Heart right ventricle (tissue), 16 donors: ENCODE measurements around the gene CYP46A1. TPM values are rescaled to one million over a fixed set of nuclear protein-coding genes. Genes with fewer than 3 reads are reported as not detected.

Experiments used
- ATAC-seq, 8 donors: fragments of 200-7000 bp; cut with Tn5 transposase; one replicate each; pipeline ENCODE4 v1.9.1; 2020; ENCODE audit warnings: mild to moderate bottlenecking in 8 of 8, moderate library complexity in 8 of 8, moderate number of reproducible peaks in 1 of 8
- DNase-seq, 2 donors: peaks; one replicate each; pipeline ENCODE4 v3.0.0-alpha.2; 2020
- H3K27ac ChIP-seq, 10 donors: fragments of 200-600 bp; sonication (generic) in 2 of 10; one replicate each; pipeline versions ENCODE4 v1.5.0 to v1.8.0; 2020 to 2022; ENCODE audit warnings: mild to moderate bottlenecking in 3 of 10
- H3K27me3 ChIP-seq, 7 donors: fragments of 200-600 bp; one replicate each; pipeline ENCODE4 v1.8.0; 2021 to 2022; ENCODE audit warnings: mild to moderate bottlenecking in 2 of 7
- H3K36me3 ChIP-seq, 9 donors: fragments of 200-600 bp; sonication (generic) in 1 of 9; one replicate each; pipeline versions ENCODE4 v1.5.0 to v1.8.0; 2020 to 2022; ENCODE audit warnings: mild to moderate bottlenecking in 2 of 9
- H3K4me1 ChIP-seq, 9 donors: fragments of 200-600 bp; sonication (generic) in 1 of 9; one replicate each; pipeline versions ENCODE4 v1.5.0 to v1.8.0; 2020 to 2022; ENCODE audit warnings: mild to moderate bottlenecking in 4 of 9
- H3K4me3 ChIP-seq, 10 donors: fragments of 200-600 bp; sonication (generic) in 2 of 10; one replicate each; pipeline versions ENCODE4 v1.5.0 to v1.8.0; 2020 to 2022; ENCODE audit warnings: mild to moderate bottlenecking in 7 of 10, moderate library complexity in 2 of 10
- H3K9me3 ChIP-seq, 11 donors: fragments of 200-600 bp in 10 of 11; sonication (generic) in 2 of 11; one replicate each; pipeline versions ENCODE4 v1.5.0 to v1.8.0; 2013 to 2022; ENCODE audit warnings: mild to moderate bottlenecking in 2 of 11, control low read depth in 1 of 11, moderate library complexity in 1 of 11
- whole genome bisulfite sequencing, 2 donors: extraction: QIAGEN DNeasy Blood & Tissue Kit; methylation state at CpG; one replicate each; pipeline ENCODE4 v1.1.7; 2013; ENCODE audit warnings: inconsistent platforms in 1 of 2; 5-methylcytosine and 5-hydroxymethylcytosine counted together
- intact Hi-C, 10 donors: fragments of 100-400 bp; cut with DNase I; formaldehyde crosslinking; loops; one replicate each; pipeline versions ENCODE4 v1.11.1 to v1.14.2; 2022
- polyA plus RNA-seq, 2 donors: library from polyadenylated mRNA; stranded (reverse); fragments of 200-250 nt; gene quantifications; one replicate each; pipeline ENCODE4 v1.2.3, GENCODE V29; 2013
- total RNA-seq, 10 donors: library from RNA; stranded (reverse); fragmentation: NEBNext Ultra II Directional in 3 of 10; extraction: Animal tissue kit (Norgen Biotek cat#: 25700) in 3 of 10; gene quantifications; one replicate each; pipeline versions ENCODE4 v1.2.1 to v1.2.4, GENCODE V29; 2021 to 2023
- TF ChIP-seq, protein P1 (sequence below), 9 donors: fragments of 200-600 bp; sonication (generic) in 2 of 9; IDR thresholded peaks; one replicate each; pipeline versions ENCODE4 v1.5.0 to v1.8.0; 2021 to 2022; ENCODE audit warnings: antibody characterized with exemption in 9 of 9, mild to moderate bottlenecking in 5 of 9, moderate library complexity in 1 of 9
- donor health status: Arrhythmogenic right ventricular cardiomyopathy.
- donor health status: ischemic (EF 13 %, LVEDD 7.1; RV severe dilation, severe dysfunction).
- donor health status: healthy with polysubstance abuse.
- donor health status: DM: no; HTN: yes; CAD: no.
- donor health status: DM: no; HTN: no; CAD: no.
- donor health status: ischemic (EF 25% LVEDD 6.9; RV normal size, moderate dysfunction).
- donor health status: ischemic (EF 25% LVEDD 5.7; RV mildly dilated, moderate dysfunction).
- donor health status: healthy.
- donor health status: DM: yes; HTN: yes; CAD: no.
- donor health status: Ischemic cardiomyopathy.
- donor health status: ischemic (EF 35%, LVEDD 5.7; RV mildly dilated, moderate dysfunction).
- donor health status: nonischemic (EF 11% LVEDD 7.7; RV severe dilation, severe dysfunction).
- donor health status: DM: yes; HTN: yes; CAD: no.
- donor health status: PGD.
- donor health status: ischemic (EF 29% LVEDD 5.4; RV normal size, mild dysfunction).
- donor health status: nonischemic (EF 23%, LVEDD 6.1; RV moderate dilation, normal function).

Gene CYP46A1
- total and polyA plus RNA-seq, 12 donors: 1.5 to 6.1 (median 3.5) TPM

DNA sequence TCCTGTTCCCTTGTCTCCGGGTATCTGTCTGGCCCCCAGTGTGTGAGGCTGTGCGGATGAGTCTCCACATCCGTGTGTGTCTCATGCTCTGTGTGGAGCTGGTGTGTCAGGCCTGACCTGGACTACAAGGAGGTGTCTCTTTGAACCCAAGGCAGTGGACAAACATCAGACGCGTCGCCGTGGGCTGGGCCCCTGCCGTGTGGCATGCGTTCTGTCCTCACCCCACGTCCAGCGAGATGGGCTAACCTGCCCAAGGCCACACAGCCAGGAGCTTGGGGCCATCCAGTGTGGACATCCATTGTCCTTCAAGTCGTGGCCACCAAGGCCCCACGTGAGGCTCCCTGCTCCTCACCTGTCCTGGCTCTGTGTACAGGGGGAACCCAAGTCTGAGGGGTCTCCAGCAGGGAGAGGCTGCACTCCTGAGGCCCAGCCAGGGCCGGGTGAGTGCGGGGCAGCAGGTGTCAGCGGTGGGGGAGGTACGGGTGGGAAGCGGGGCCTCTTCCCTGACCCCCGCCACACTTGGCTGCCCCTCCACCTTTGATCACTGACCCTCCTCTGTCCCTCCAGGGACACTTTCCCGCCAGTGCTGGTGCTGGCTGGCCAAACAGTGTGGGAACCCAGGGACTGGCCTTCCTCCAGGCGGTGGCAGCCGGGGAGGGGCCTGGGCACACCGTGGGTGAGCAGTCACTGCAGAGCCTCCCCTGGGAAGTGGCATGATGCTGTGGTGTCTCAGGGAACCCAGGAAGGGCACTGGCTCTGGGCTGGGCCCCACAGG lies 48.5 kb downstream of the CYP46A1 start:
- intact Hi-C loops: loop anchor here in 3 of 10 donors (5.0 to 10.0 kb wide), 3 partner anchors 60 to 75 kb away; partner anchors contain the start of gene EML1 (in 3 of the 3)
- DNase-seq (peak in 1 of 2 donors; percentile 9), ATAC-seq (no peak)
- TF ChIP-seq, protein P1, sequence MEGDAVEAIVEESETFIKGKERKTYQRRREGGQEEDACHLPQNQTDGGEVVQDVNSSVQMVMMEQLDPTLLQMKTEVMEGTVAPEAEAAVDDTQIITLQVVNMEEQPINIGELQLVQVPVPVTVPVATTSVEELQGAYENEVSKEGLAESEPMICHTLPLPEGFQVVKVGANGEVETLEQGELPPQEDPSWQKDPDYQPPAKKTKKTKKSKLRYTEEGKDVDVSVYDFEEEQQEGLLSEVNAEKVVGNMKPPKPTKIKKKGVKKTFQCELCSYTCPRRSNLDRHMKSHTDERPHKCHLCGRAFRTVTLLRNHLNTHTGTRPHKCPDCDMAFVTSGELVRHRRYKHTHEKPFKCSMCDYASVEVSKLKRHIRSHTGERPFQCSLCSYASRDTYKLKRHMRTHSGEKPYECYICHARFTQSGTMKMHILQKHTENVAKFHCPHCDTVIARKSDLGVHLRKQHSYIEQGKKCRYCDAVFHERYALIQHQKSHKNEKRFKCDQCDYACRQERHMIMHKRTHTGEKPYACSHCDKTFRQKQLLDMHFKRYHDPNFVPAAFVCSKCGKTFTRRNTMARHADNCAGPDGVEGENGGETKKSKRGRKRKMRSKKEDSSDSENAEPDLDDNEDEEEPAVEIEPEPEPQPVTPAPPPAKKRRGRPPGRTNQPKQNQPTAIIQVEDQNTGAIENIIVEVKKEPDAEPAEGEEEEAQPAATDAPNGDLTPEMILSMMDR (IDR thresholded peaks at IDR 0.05): no peak
- H3K36me3 ChIP-seq: no peaks in the 10 kb centered on the region
- H3K27me3 ChIP-seq: peaks cover 0 to 28% (median 0%) of the 10 kb centered on the region in 7 donors
- H3K4me3 ChIP-seq: no peak overlapping the region
- H3K27ac ChIP-seq: peak overlapping the region in 3 of 10 donors; percentile 4 to 41 (median 12)
- 80 to 85% methylated on average over 22 to 23 of the region's 23 CpGs for WGBS, 2 donors
- peaks cover 12 to 80% (median 62%) of the 10 kb centered on the region in 9 donors for H3K4me1 ChIP-seq
- H3K9me3 ChIP-seq: no peaks in the 10 kb centered on the region

DNA sequence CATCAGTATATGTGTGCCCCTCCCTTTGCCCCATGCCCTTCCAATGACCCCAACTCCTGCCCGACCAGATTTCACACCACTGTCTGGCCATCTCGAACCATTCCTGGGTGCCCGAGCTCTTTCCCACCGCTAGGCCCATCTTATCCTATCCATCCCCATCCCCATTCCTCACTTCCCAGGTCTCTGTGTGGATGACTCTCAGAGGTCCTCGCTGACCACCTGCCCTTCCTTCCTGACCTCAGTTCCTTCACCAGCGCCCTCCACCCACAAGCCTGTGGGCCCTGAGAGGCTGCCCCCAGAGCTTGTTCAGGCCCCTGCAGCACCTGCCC lies 49.1 kb downstream of the CYP46A1 start:
- peak overlapping the region in 5 of 10 donors; percentile 12 to 90 (median 40) for H3K27ac ChIP-seq
- 75 to 76% methylated on average over 6 of the region's 6 CpGs for WGBS, 2 donors
- H3K27me3 ChIP-seq: peaks cover 0 to 33% (median 0%) of the 10 kb centered on the region in 7 donors
- TF ChIP-seq, protein P1 (IDR thresholded peaks at IDR 0.05): no peak
- intact Hi-C loops: loop anchor here in 3 of 10 donors (5.0 to 10.0 kb wide), 3 partner anchors 59 to 74 kb away; partner anchors contain the start of gene EML1 (in 3 of the 3)
- no peak overlapping the region for H3K4me3 ChIP-seq
- peaks cover 12 to 86% (median 62%) of the 10 kb centered on the region in 9 donors for H3K4me1 ChIP-seq
- no peaks in the 10 kb centered on the region for H3K9me3 ChIP-seq
- H3K36me3 ChIP-seq: no peaks in the 10 kb centered on the region
- ATAC-seq (no peak), DNase-seq (no peak)

DNA sequence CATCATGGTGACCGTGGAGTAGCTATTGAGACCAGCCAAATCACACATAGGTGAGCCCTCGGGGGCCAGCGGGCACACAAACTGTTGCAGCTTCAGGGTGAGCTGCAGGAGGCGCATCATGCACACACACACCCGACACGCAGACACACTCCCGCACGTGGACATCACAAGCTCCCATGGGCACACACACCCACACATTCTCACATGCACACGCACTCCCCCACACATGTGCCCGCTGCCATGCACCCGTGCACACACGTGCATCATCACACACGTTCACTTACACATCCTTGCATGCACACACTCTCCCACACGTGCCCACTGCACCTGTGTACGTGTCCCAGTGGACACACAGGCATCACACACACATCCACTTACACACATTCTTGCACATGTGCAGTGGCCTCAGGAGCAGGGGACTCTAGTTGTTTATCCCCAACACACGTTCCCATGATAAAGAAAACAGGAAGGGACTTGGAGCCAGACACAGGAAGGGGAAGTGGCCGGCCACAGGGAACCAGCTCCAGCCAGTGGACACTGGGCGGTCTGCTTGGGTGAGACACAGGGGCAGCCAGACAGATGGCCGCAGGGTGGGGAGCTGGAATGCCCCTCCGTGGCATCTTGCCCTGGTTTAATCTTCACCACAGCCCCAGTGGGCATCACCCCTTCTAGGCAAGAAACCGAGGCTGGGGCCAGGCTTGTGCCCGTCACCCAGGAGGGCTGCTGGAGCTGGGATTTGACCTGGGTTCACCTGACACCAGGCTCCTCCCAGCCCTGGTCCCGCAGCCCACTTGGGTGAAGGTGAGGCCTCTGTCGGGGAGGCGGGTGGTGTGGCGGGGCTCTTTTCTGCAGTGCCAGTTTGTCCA lies 49.7 kb downstream of the CYP46A1 start:
- Histone ChIP-seq H3K27ac (peak overlapping the region in 9 of 10 donors; percentile 18 to 93 (median 74)), H3K36me3 (no peaks in the 10 kb centered on the region), H3K9me3 (no peaks in the 10 kb centered on the region), H3K27me3 (peaks cover 0 to 35% (median 0%) of the 10 kb centered on the region in 7 donors), H3K4me1 (peaks cover 15 to 92% (median 66%) of the 10 kb centered on the region in 9 donors), H3K4me3 (peak overlapping the region in 1 of 10 donors; percentile 9)
- intact Hi-C loops: loop anchor here in 3 of 10 donors (5.0 to 10.0 kb wide), 3 partner anchors 59 to 74 kb away; partner anchors contain the start of gene EML1 (in 3 of the 3)
- DNase-seq (peak in 1 of 2 donors; percentile 53), ATAC-seq (peak in 4 of 8 donors; percentile 8 to 26 (median 15))
- 63 to 72% methylated on average over 26 of the region's 26 CpGs for whole genome bisulfite sequencing, 2 donors
- TF ChIP-seq, protein P1 (IDR thresholded peaks at IDR 0.05): no peak
